TTC549 (cell line): Measurements from ENCODE around the gene RIOK2.

Experiments used
- FAIRE-seq: peaks from 2 replicates; lab custom pipeline; 2012; peaks lifted over from hg19 to GRCh38; lab: Jason Lieb, UNC

Gene RIOK2

GRCh38 chr5:97121848-97122247, 61.2 kb downstream of the RIOK2 start:
- no peak for FAIRE-seq

GRCh38 chr5:97120195-97120594, 62.9 kb downstream of the RIOK2 start:
- FAIRE-seq: no peak

GRCh38 chr5:97119007-97119390, 64.0 kb downstream of the RIOK2 start:
- FAIRE-seq: no peak

GRCh38 chr5:97118261-97119006, 64.6 kb downstream of the RIOK2 start:
- no peak for FAIRE-seq

GRCh38 chr5:97115932-97116331, 67.1 kb downstream of the RIOK2 start:
- no peak for FAIRE-seq

- no peak for FAIRE-seq
Observed at GRCh38 chr5:97112230-97112629, 70.8 kb downstream of the RIOK2 start.

- FAIRE-seq: no peak
Observed at GRCh38 chr5:97111616-97112015, 71.4 kb downstream of the RIOK2 start.

- no peak for FAIRE-seq
Observed at GRCh38 chr5:97111004-97111403, 72.0 kb downstream of the RIOK2 start.
